Natural killer cell (primary cell): ENCODE data around the gene LRPAP1. TPM values are rescaled to one million over a fixed set of nuclear protein-coding genes. Genes with fewer than 3 reads are reported as not detected.

Experiments
- ATAC-seq, 3 donors: fragments of 150-1000 bp in 2 of 3; fragments of 200-7000 bp in 1 of 3; cut with Tn5 transposase; 1 replicate in 1 of 3; 2 replicates in 2 of 3; pipeline ENCODE4 v1.10.0; 2021; ENCODE audit warnings: mild to moderate bottlenecking in 2 of 3, moderate library complexity in 2 of 3
- DNase-seq, 2 donors: peaks; one replicate each; pipeline versions ENCODE4 v3.0.0 to v3.0.0-alpha.2; 2013 to 2021; ENCODE audit warnings: mixed read lengths in 1 of 2
- H3K27ac ChIP-seq: one replicate; pipeline ENCODE4 v1.5.1; 2013; ENCODE audit warnings: mild to moderate bottlenecking, low read length
- H3K27me3 ChIP-seq: one replicate; pipeline ENCODE4 v1.6.1; 2013; ENCODE audit warnings: low read length; ENCODE audit not compliant: control insufficient read depth, insufficient read depth
- H3K36me3 ChIP-seq: one replicate; pipeline ENCODE4 v1.6.1; 2013; ENCODE audit warnings: low read length; ENCODE audit not compliant: control insufficient read depth, insufficient read depth
- H3K4me1 ChIP-seq: one replicate; pipeline ENCODE4 v1.6.1; 2013; ENCODE audit warnings: low read length; ENCODE audit not compliant: control insufficient read depth, insufficient read depth
- H3K4me3 ChIP-seq: one replicate; pipeline ENCODE4 v1.5.1; 2013; ENCODE audit warnings: low read length
- H3K9me3 ChIP-seq: one replicate; pipeline ENCODE4 v1.6.1; 2013; ENCODE audit warnings: low read length; ENCODE audit not compliant: control insufficient read depth, insufficient read depth
- H3K27ac Mint-ChIP-seq, 2 donors: one replicate each; pipeline ENCODE4 v1.8.0; 2022; ENCODE audit warnings: mild to moderate bottlenecking in 2 of 2, mixed read lengths in 2 of 2, moderate library complexity in 1 of 2
- H3K27me3 Mint-ChIP-seq, 2 donors: one replicate each; pipeline ENCODE4 v1.8.0; 2022; ENCODE audit warnings: low read depth in 2 of 2, mixed read lengths in 2 of 2
- H3K36me3 Mint-ChIP-seq: one replicate; pipeline ENCODE4 v1.8.0; 2022; ENCODE audit warnings: mixed read lengths
- H3K4me1 Mint-ChIP-seq, 2 donors: one replicate each; pipeline ENCODE4 v1.8.0; 2022; ENCODE audit warnings: mixed read lengths in 2 of 2
- H3K4me3 Mint-ChIP-seq: one replicate; pipeline ENCODE4 v1.8.0; 2022; ENCODE audit warnings: mild to moderate bottlenecking, moderate library complexity, mixed read lengths
- H3K9me3 Mint-ChIP-seq, 2 donors: one replicate each; pipeline ENCODE4 v1.8.0; 2022; ENCODE audit warnings: mixed read lengths in 2 of 2
- WGBS: methylation state at CpG from one replicate; pipeline ENCODE4 v1.1.7; 2013; ENCODE audit warnings: missing lambda C conversion rate; ENCODE audit not compliant: insufficient coverage; 5-methylcytosine and 5-hydroxymethylcytosine counted together
- intact Hi-C: fragments of 100-400 bp; cut with micrococcal nuclease; formaldehyde crosslinking; loops from one replicate; pipeline ENCODE4 v1.14.2; 2022
- total RNA-seq, 4 donors: library from RNA; stranded (reverse); fragments of 120-200 nt in 1 of 4; gene quantifications; one replicate each; pipeline versions ENCODE4 v1.2.3 to v1.2.4, GENCODE V29; 2013 to 2022
- TF ChIP-seq, protein P1 (sequence below): fragments of 200-600 bp; IDR thresholded peaks from one replicate; pipeline ENCODE4 v1.8.0; 2022; ENCODE audit warnings: antibody characterized with exemption

The LRPAP1 gene
- total RNA-seq, 3 donors from 2014 or later (not counting 1 experiment from before 2014, with no cell fraction given) = 85.4 to 93.4 (median 87.3) TPM

DNA sequence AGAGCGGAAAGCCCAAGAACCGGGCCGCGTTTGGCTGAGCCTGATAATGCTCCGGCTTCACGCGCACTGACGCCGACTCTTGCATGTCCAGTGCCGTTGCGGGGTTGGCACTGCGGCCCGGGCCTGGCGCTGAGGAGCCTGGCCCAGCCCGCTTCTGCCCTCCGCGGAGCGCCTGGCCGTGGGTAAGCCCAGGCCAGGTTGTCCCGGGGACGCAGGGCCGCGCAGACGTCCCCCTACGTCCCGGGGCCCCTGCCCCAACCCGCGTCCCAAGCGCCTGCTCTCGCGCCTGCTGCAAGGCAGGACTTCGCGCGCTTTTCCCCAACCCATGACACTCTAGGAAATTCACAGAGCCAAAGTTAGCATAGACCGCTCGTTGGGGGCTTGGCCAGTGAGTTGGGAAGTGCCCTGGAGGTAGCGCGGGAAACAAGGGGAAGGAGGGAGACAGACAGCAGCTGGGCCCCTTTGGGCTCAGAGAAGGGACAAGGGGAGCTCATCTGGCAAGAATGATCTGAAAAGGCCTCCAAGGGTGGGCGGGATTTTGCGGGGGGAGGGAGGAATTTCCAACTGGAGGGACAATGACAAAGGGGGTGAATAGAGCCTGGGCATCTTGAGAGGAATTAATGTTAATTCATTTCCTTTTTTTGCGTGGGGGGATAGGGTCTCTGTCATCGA, 665 bp upstream of the LRPAP1 start:
- peak overlapping the region in 1 of 2 donors; percentile 97 for H3K27ac Mint-ChIP-seq
- TF ChIP-seq, protein P1, sequence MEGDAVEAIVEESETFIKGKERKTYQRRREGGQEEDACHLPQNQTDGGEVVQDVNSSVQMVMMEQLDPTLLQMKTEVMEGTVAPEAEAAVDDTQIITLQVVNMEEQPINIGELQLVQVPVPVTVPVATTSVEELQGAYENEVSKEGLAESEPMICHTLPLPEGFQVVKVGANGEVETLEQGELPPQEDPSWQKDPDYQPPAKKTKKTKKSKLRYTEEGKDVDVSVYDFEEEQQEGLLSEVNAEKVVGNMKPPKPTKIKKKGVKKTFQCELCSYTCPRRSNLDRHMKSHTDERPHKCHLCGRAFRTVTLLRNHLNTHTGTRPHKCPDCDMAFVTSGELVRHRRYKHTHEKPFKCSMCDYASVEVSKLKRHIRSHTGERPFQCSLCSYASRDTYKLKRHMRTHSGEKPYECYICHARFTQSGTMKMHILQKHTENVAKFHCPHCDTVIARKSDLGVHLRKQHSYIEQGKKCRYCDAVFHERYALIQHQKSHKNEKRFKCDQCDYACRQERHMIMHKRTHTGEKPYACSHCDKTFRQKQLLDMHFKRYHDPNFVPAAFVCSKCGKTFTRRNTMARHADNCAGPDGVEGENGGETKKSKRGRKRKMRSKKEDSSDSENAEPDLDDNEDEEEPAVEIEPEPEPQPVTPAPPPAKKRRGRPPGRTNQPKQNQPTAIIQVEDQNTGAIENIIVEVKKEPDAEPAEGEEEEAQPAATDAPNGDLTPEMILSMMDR = no peak
- H3K4me1 ChIP-seq = peaks cover 37% of the 10 kb centered on the region
- H3K36me3 Mint-ChIP-seq = peaks cover 7% of the 10 kb centered on the region
- peaks cover 0 to 2% of the 10 kb centered on the region in 2 donors for H3K9me3 Mint-ChIP-seq
- DNase-seq (no peak), ATAC-seq (no peak)
- H3K4me3 Mint-ChIP-seq = peak overlapping the region; percentile 100
- no peaks in the 10 kb centered on the region for H3K27me3 ChIP-seq
- peaks cover 5 to 11% of the 10 kb centered on the region in 2 donors for H3K27me3 Mint-ChIP-seq
- H3K4me1 Mint-ChIP-seq = peaks cover 22 to 39% of the 10 kb centered on the region in 2 donors
- H3K36me3 ChIP-seq = peaks cover 7% of the 10 kb centered on the region
- no peaks in the 10 kb centered on the region for H3K9me3 ChIP-seq
- peak overlapping the region; percentile 98 for H3K4me3 ChIP-seq
- intact Hi-C loops = no loop called here
- H3K27ac ChIP-seq = no peak overlapping the region
- 13% methylated on average over 42 of the region's 42 CpGs for WGBS

DNA sequence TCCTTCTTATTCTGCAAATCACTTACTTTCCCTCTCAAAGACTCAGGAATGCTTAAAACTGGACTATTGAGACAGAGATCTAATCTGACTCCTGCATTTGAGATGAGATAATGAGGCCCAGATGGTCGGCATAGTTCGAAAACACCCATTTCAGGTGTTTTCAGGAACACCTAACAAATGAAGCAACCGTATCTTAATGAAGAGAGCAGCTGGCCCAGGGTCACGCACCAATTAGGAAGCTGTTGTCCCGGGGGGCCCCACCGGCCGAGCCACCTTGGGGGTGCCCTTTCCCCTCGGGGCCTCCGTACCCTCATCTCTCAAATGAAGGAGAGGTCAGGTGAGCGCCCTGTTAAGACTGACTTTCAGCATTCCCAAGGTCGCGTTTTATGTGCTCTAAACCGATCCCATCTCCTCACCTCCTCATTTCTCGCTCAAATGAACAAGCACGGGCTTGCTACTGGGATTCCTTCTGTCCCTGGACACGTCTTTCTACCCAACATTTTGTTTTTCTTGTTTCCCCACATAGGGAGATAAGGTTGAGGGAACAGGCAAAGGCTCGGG, 824 bp downstream of the LRPAP1 start:
- Histone ChIP-seq H3K27ac (no peak overlapping the region), H3K9me3 (no peaks in the 10 kb centered on the region), H3K36me3 (peaks cover 7% of the 10 kb centered on the region), H3K4me1 (peaks cover 41% of the 10 kb centered on the region), H3K4me3 (peak overlapping the region; percentile 98), H3K27me3 (no peaks in the 10 kb centered on the region)
- peak overlapping the region; percentile 100 for H3K4me3 Mint-ChIP-seq
- peaks cover 5 to 11% of the 10 kb centered on the region in 2 donors for H3K27me3 Mint-ChIP-seq
- H3K36me3 Mint-ChIP-seq = peaks cover 7% of the 10 kb centered on the region
- 29% methylated on average over 17 of the region's 17 CpGs for WGBS
- TF ChIP-seq, protein P1 = no peak
- intact Hi-C loops = no loop called here
- peak overlapping the region; percentile 84 to 97 for H3K27ac Mint-ChIP-seq
- H3K9me3 Mint-ChIP-seq = peaks cover 0 to 2% of the 10 kb centered on the region in 2 donors
- ATAC-seq (no peak), DNase-seq (peak in 1 of 2 donors; percentile 14)
- peaks cover 27 to 53% of the 10 kb centered on the region in 2 donors for H3K4me1 Mint-ChIP-seq

DNA sequence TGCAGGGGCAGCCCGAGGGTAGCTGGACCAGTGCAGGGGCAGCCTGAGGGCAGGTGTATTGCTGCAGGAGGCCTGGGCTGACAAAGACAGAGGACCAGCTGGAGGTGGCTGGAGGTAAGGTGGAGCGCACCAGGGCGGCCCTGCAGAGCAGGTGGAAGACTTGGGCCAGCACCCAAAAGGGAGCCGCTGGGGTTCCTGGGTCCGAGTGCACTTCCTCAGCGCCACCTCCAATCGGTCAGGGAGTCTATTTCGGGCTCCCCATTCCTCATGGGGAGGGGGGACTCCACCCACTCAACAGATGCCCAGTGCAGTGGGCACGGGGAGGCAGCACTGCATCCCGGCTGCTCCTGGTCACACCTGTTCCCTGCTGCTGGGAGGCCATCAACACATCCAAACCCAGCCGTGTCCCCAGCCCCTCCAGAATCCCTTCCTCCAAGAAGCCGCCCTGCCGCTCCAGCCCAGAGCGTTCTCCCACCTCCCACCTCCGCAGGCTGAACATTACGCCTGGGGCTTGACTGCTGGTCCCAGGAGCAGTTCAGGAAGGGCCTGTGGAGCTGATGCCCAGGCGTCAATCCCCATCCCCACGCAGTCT, 1.5 kb downstream of the LRPAP1 start:
- peaks cover 0 to 2% of the 10 kb centered on the region in 2 donors for H3K9me3 Mint-ChIP-seq
- TF ChIP-seq, protein P1 = no peak
- Histone ChIP-seq H3K36me3 (peaks cover 7% of the 10 kb centered on the region), H3K27ac (no peak overlapping the region), H3K4me1 (peaks cover 41% of the 10 kb centered on the region), H3K4me3 (no peak overlapping the region), H3K27me3 (no peaks in the 10 kb centered on the region), H3K9me3 (no peaks in the 10 kb centered on the region)
- WGBS = 93% methylated on average over 18 of the region's 18 CpGs
- intact Hi-C loops = no loop called here
- H3K27me3 Mint-ChIP-seq = peaks cover 5 to 10% of the 10 kb centered on the region in 2 donors
- ATAC-seq (no peak), DNase-seq (peak in 1 of 2 donors; percentile 11)
- peak overlapping the region; percentile 100 for H3K4me3 Mint-ChIP-seq
- H3K36me3 Mint-ChIP-seq = peaks cover 7% of the 10 kb centered on the region
- no peak overlapping the region for H3K27ac Mint-ChIP-seq
- peaks cover 28 to 54% of the 10 kb centered on the region in 2 donors for H3K4me1 Mint-ChIP-seq
